Keratinocyte (primary cell): ENCODE results near the gene RAI2. TPM values are rescaled to one million over a fixed set of nuclear protein-coding genes. Genes with fewer than 3 reads are reported as not detected.
A peak's percentile ranks its signal among the peaks of the same experiment; 100 is the strongest.
"Not testable (repeated sequence)": the region's sequence is repeated elsewhere in the genome, so short reads cannot be mapped to it uniquely, and the experiment has no call there.

Source experiments
- DNase-seq: peaks from one replicate; pipeline ENCODE4 v3.0.0-alpha.2; 2011; ENCODE audit warnings: low read depth, missing footprints, low spot score
- FAIRE-seq: peaks from 2 replicates; lab custom pipeline; 2011; peaks lifted over from hg19 to GRCh38; lab: Jason Lieb, UNC
- H2AFZ ChIP-seq: 2 replicates; pipeline ENCODE4 v1.6.0; 2012; ENCODE audit warnings: low read length, control low read depth, inconsistent platforms; ENCODE audit not compliant: control insufficient read depth
- H3K27ac ChIP-seq: 2 replicates; pipeline ENCODE4 v1.5.1; 2011; ENCODE audit warnings: low read length; ENCODE audit not compliant: control insufficient read depth, insufficient read depth
- H3K27me3 ChIP-seq: 3 replicates; pipeline ENCODE4 v1.6.0; 2011; ENCODE audit warnings: low read length; ENCODE audit not compliant: control insufficient read depth, insufficient read depth; ENCODE audit errors: extremely low read depth
- H3K36me3 ChIP-seq, 2 experiments: 2 replicates in 1 of 2; 3 replicates in 1 of 2; pipeline ENCODE4 v1.5.1; 2011; ENCODE audit warnings: low read length in 2 of 2, mild to moderate bottlenecking in 1 of 2; ENCODE audit not compliant: control insufficient read depth in 2 of 2, insufficient read depth in 2 of 2; ENCODE audit errors: extremely low read depth in 1 of 2
- H3K4me1 ChIP-seq: 3 replicates; pipeline ENCODE4 v1.5.1; 2011; ENCODE audit warnings: low read length; ENCODE audit not compliant: control insufficient read depth, insufficient read depth; ENCODE audit errors: extremely low read depth
- H3K4me2 ChIP-seq: 3 replicates; pipeline ENCODE4 v1.6.0; 2011; ENCODE audit warnings: low read depth, low read length; ENCODE audit not compliant: control insufficient read depth, insufficient read depth; ENCODE audit errors: extremely low read depth
- H3K4me3 ChIP-seq, 3 experiments: fragments of 200-600 bp in 1 of 3; sonication (generic) in 1 of 3; 2 replicates in 2 of 3; 3 replicates in 1 of 3; pipeline ENCODE4 v1.5.1; 2011 to 2016; ENCODE audit warnings: low read length in 3 of 3, mild to moderate bottlenecking in 3 of 3, control low read depth in 2 of 3, inconsistent platforms in 1 of 3, low read depth in 1 of 3, mixed read lengths in 1 of 3, mixed run types in 1 of 3, moderate library complexity in 1 of 3; ENCODE audit not compliant: control insufficient read depth in 2 of 3, insufficient read depth in 2 of 3; ENCODE audit errors: extremely low read depth in 1 of 3
- H3K79me2 ChIP-seq: 2 replicates; pipeline ENCODE4 v1.6.0; 2012; ENCODE audit warnings: low read length; ENCODE audit not compliant: control insufficient read depth, insufficient read depth
- H3K9ac ChIP-seq: 3 replicates; pipeline ENCODE4 v1.6.0; 2011; ENCODE audit warnings: low read length; ENCODE audit not compliant: control insufficient read depth, insufficient read depth; ENCODE audit errors: extremely low read depth
- H3K9me1 ChIP-seq: 3 replicates; pipeline ENCODE4 v1.6.0; 2011; ENCODE audit warnings: low read length; ENCODE audit not compliant: control insufficient read depth, insufficient read depth; ENCODE audit errors: extremely low read depth
- H3K9me3 ChIP-seq: 2 replicates; pipeline ENCODE4 v1.5.1; 2012; ENCODE audit warnings: low read depth, low read length; ENCODE audit not compliant: control insufficient read depth
- H4K20me1 ChIP-seq: 3 replicates; pipeline ENCODE4 v1.6.0; 2011; ENCODE audit warnings: low read length; ENCODE audit not compliant: control insufficient read depth, insufficient read depth; ENCODE audit errors: extremely low read depth
- CTCF ChIP-seq, 3 experiments: IDR thresholded peaks in 1 of 3; conservative IDR thresholded peaks in 1 of 3; optimal IDR thresholded peaks in 1 of 3; 2 replicates in 2 of 3; 3 replicates in 1 of 3; pipeline versions ENCODE3 to v1.5.1; 2011; ENCODE audit warnings: low read length in 3 of 3, mild to moderate bottlenecking in 3 of 3, moderate library complexity in 2 of 3, control low read depth in 1 of 3, inconsistent platforms in 1 of 3; ENCODE audit not compliant: insufficient read depth in 2 of 3; ENCODE audit errors: extremely low read depth in 1 of 3
- EZH2 ChIP-seq: IDR thresholded peaks from one replicate; pipeline ENCODE4 v1.6.1; 2012; ENCODE audit warnings: inconsistent platforms, mild to moderate bottlenecking, low read length, moderate library complexity
- dilution Hi-C: fragments of 300-500 bp; cut with MboI; formaldehyde crosslinking; loops from one replicate; pipeline ENCODE4 v1.7.0; 2020; ENCODE audit warnings: low sequenced_read_pairs; ENCODE audit not compliant: extremely low pct_ligation_motif_present
- polyA plus RNA-seq, 5 experiments: library from polyadenylated mRNA; depleted of rRNA in 3 of 5; stranded (reverse) in 3 of 5; stranded (forward) in 1 of 5; unstranded in 1 of 5; fragments of >200 nt; gene quantifications; 1 replicate in 1 of 5; 2 replicates in 3 of 5; 3 replicates in 1 of 5; pipeline versions ENCODE4 v1.2.1 to v1.2.3, GENCODE V29; 2011 to 2012; ENCODE audit warnings: missing spikeins in 2 of 5, low read depth in 1 of 5, low replicate concordance in 1 of 5

Gene RAI2
- polyA plus RNA-seq, 1 donor (not counting 4 experiments of a cell fraction or from before 2014, with no cell fraction given) = not detected

- Histone ChIP-seq H3K27me3 (peaks cover 3% of the 10 kb centered on the region), H2AFZ (no peak overlapping the region), H3K4me2 (no peak overlapping the region), H3K27ac (no peak overlapping the region), H3K79me2 (no peaks in the 10 kb centered on the region), H3K9me1 (no peaks in the 10 kb centered on the region), H3K4me3 (no peak overlapping the region), H3K9me3 (no peaks in the 10 kb centered on the region), H3K36me3 (no peaks in the 10 kb centered on the region), H3K9ac (no peak overlapping the region), H4K20me1 (no peaks in the 10 kb centered on the region), H3K4me1 (no peaks in the 10 kb centered on the region)
- dilution Hi-C loops = no loop called here
- peak; percentile 65 to 85 (median 79) for TF ChIP-seq CTCF (optimal IDR thresholded peaks at IDR 0.05 in 1 of 3, IDR thresholded peaks at IDR 0.05 in 1 of 3, conservative IDR thresholded peaks at IDR 0.05 in 1 of 3; ENCODE audit: extremely low read depth in 1 of 3, insufficient read depth in 2 of 3, low read length in 3 of 3)
- no peak for TF ChIP-seq EZH2
- no peak for FAIRE-seq
- peak; percentile 1 for DNase-seq
Observed at GRCh38 chrX:17788439-17788838, 72.7 kb downstream of the RAI2 start.

- no peak for FAIRE-seq
- dilution Hi-C loops = no loop called here
Observed at GRCh38 chrX:17787557-17787956, 73.5 kb downstream of the RAI2 start.

GRCh38 chrX:17786554-17787347, 74.3 kb downstream of the RAI2 start:
- H3K36me3 ChIP-seq, DNase-seq, H3K9me3 ChIP-seq, H3K9me1 ChIP-seq, H3K79me2 ChIP-seq, H3K27ac ChIP-seq, H3K4me1 ChIP-seq, H3K27me3 ChIP-seq, H3K9ac ChIP-seq, H4K20me1 ChIP-seq, H3K4me2 ChIP-seq, FAIRE-seq, dilution Hi-C loops: not testable (repeated sequence)
- peak overlapping the region; percentile 30 for H2AFZ ChIP-seq
- H3K4me3 ChIP-seq = peak overlapping the region in 1 of 3 experiments; percentile 21

More at GRCh38 chrX:17787557-17787956, 73.5 kb downstream of the RAI2 start:
- no peak overlapping the region for H3K9ac ChIP-seq
- no peak overlapping the region for H3K27ac ChIP-seq
- no peaks in the 10 kb centered on the region for H3K9me1 ChIP-seq
- H2AFZ ChIP-seq = peak overlapping the region; percentile 30
- no peak for TF ChIP-seq EZH2
- no peak for TF ChIP-seq CTCF (optimal IDR thresholded peaks at IDR 0.05 in 1 of 3, IDR thresholded peaks at IDR 0.05 in 1 of 3, conservative IDR thresholded peaks at IDR 0.05 in 1 of 3; ENCODE audit: extremely low read depth in 1 of 3, insufficient read depth in 2 of 3, low read length in 3 of 3)
- H3K4me1 ChIP-seq = no peaks in the 10 kb centered on the region
- no peaks in the 10 kb centered on the region for H3K79me2 ChIP-seq
- DNase-seq = no peak
- peaks cover 3% of the 10 kb centered on the region for H3K27me3 ChIP-seq
- H3K4me3 ChIP-seq = no peak overlapping the region
- no peaks in the 10 kb centered on the region for H3K9me3 ChIP-seq
- no peak overlapping the region for H3K4me2 ChIP-seq
- H3K36me3 ChIP-seq = no peaks in the 10 kb centered on the region
- no peaks in the 10 kb centered on the region for H4K20me1 ChIP-seq
